ENCODE data around the gene TBX15.
"Not testable (repeated sequence)": the region's sequence is repeated elsewhere in the genome, so short reads cannot be mapped to it uniquely, and the experiment has no call there.

TBX15 gene

DNA sequence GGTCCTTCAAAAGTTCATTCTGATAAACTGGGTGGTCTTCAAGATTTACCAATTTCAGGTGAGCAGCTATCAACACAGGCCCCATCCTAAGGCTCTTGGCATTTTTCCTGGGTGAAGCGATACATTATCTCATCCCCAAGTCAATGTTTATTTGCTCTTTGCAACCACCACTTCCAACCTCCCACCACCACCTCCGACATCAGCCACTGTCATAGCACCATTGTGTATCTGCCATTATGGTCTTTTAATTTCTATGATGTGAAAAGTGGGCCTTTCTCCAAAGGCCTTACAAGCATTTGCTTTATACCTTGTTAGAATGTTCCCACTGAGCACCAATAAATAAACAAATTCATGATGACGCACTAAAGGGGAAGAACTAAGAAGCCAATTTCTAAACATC is 47.2 kb downstream of the TBX15 start:
- Histone ChIP-seq H3K27ac (no peak overlapping the region), H3K4me3 (no peak overlapping the region)

DNA sequence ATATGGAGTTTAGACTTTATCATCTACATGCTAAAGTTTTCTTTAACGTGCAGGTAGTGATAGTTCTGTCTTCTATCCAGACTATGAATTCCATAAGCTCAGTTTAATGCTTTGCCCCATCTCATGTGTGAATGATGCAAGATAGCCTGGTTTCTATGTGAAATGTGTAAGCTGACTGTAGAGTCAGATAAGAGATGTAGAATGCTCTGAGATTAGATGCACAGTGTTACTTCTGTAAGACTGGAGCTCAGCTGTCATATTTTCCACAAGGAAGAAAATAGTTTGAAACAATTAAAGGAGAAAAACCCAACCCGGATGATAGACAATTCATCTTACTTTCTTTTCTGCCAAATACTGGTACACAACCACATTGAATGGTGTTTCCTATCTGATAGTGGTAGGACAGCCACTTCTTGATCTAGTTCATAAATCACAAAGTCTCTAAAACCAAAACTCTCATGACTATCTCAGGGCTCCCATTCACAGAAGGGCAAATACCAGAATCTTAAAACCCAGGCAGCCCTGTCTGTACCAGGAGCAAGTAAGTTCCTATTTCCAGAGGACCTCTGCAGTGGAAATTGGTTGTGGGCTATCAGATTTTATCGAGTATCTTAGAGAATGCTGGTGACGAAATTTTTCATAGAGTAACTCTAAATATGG is 50.6 kb downstream of the TBX15 start:
- no peak overlapping the region for H3K27ac ChIP-seq
- no peak overlapping the region for H3K4me3 ChIP-seq

DNA sequence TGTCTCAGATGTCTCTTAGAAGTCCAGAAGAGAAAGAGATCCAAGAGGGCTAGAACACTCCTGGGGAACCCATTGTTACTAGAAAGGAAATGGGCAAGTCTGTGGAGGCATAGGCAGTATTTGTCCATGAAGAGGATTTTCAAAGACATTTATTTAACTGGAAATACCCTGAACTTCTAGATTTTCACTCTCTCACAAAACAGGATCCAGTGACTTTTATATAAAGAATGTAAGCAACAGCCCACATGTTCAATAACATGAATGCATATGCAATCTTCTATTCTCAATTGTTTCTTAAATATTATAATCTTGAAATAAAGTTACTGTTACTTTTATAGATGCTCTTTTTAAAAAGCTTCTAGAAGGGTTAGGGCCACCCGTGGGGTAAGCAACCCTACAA is 53.4 kb downstream of the TBX15 start:
- Histone ChIP-seq H3K4me3 (no peak overlapping the region), H3K27ac (no peak overlapping the region)

DNA sequence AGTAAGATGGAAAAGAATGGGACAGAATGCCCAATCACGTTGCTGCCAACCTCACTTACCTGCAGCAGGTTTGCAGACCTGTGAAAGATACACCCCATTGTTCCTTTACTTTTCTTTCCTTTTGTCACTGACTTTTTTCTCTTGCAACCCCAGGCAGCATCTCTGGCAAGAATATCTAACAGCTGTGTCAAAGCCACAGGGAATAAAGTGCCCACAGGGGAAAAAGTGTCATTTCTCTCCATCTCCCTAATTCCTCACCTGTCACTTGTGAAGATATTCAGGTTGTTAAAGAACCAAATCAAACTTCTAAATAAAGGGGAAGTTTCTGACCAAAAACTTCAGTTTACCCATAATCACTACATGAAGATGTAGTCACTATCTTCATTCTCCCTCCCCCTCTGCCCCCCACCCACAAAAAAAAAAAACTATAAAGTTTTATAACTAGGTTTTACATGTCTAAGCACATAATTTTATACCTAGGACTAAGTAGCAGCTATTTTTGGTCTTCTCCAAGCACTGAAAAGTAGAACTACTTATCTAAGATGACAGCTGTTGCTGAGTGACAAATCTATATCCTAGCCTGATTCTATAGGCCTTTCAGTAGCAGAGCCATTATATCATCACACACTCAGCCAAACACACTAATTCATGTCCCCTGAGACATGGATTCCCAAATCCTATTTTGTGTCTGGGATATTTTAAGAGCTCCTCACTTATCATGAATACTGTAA is 54.9 kb downstream of the TBX15 start:
- no peak overlapping the region for H3K4me3 ChIP-seq
- H3K27ac ChIP-seq: no peak overlapping the region

DNA sequence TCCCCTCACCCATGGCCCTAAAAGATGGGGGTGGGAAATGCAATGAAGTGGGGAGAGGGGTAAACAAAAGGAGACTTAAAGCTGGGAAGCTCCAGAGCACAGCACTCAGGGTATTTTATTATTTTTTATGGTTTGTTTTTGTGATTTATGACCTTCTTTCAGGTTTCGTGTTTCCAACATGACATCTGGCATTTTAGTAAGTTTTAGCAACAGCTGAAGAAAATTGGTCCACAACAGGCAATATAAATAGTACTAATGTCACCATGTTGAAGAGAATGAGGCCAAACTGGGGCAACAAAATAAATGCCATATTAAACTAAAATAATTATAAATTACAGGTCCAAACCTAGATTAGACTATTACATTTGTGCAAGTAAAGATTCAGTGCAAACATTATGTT is 56.3 kb downstream of the TBX15 start:
- no peak overlapping the region for H3K27ac ChIP-seq
- no peak overlapping the region for H3K4me3 ChIP-seq

DNA sequence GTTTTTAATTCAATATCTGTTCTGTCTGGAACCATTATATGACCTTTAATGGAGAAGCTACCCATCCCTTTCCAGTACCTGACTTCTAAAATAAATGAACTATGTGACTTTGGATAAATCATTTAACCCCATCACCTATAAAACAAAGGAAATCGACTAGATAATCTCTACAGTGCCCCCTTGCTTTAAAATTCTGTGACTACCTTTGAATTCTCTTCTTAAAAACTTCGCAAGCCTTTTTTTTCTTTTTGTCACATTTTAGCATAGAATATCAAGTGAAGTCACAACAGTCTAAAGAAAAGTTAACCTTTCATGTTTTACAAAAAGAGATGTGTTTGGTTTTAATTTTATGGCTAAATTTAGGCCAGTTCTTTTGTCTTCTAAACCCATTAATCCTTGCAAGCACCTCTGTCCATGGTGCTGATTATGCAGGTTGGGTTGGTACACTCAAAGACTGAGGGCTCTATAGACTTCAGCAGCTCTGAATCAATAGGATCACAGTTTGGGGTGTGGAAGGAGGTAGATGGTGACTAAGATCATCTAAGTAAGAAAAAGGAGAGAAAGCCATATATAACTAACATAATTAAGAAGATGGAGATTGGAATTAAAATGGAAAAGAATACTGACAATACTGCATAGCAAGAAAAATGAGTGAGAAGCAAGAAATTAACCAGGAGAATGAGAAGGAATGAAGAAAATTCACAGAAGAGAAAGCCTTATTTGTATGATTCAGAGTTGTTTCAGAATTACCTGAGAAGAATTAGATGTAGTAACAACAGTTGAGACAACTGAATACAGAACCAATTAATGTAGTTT is 59.2 kb downstream of the TBX15 start:
- Histone ChIP-seq H3K27ac (no peak overlapping the region), H3K4me3 (no peak overlapping the region)

DNA sequence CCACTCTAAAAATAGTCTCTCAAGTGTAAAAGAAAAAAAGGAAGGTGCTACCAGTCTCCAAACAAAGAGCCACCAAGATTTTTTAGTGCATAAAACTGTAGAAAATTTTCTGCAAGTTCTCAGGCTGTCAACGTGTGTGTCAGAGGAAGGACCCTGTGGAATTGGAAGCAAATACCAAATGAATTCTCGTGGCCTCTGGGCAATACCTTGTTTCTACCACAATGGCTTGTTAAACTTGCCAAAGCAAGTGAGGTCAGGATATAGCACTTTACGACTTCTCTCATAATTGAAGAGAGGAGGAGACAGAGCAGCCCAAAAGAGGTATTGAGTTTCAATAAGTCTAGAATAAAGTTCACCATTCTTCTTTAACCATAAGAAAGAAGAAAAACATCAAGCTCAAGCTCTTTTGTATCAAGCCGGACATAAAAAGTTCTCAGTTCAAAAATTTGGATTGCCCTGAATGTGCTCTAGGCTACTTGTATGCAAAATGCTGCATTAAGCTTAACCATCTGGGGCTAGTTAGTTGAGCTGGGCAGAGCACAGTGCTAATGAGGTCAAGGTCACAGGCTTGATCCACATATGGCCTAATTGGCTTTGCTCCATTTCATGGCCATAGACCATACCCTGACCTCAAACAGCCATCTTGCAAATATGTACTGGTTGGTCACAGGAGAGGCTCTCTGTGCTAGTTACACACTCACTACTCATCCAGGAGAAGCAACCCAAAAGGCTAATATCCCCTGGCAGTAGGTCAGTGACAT is 60.5 kb downstream of the TBX15 start:
- no peak overlapping the region for H3K27ac ChIP-seq

DNA sequence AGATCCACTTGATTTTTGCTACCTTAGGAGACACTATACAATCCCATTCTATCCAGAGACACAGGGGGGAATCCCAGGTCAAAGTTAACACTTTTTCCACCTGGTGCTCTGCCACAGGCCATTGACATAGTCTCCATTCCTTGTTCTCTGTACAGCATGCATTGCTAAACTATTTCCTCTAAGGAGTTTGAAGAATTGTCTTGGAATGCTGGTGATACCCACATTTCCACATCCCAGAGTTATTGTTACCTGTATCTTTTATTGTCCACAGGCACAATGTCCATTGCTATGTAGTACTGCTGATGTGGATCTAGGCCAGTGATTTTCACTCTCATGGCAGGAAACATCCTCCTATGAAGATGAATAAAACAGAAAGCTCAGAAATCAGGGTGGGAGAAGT is 61.9 kb downstream of the TBX15 start:
- H3K4me3 ChIP-seq: no peak overlapping the region
- no peak overlapping the region for H3K27ac ChIP-seq

More for the DNA sequence above, 60.5 kb downstream of the TBX15 start:
- H3K4me3 ChIP-seq: no peak overlapping the region

DNA sequence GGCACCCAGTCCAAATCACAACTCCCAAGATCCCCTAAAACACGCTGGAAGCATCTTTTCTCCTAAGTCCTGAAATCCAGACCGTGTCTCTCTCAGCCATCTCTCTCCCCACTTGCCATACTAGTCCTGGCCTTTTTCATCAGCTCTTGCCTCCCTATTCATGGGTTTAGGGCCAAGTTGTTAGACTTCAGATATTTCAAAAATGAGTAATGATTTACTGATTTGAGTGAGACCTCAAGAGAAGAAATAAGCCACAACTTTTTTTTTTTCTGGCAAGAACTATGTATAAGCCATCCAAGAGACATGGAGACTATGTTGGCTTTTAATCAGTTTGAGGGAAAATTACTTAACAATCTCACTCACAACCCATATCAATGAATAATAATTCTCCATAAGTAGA is 62.5 kb downstream of the TBX15 start:
- Histone ChIP-seq H3K27ac (no peak overlapping the region), H3K4me3 (no peak overlapping the region)

DNA sequence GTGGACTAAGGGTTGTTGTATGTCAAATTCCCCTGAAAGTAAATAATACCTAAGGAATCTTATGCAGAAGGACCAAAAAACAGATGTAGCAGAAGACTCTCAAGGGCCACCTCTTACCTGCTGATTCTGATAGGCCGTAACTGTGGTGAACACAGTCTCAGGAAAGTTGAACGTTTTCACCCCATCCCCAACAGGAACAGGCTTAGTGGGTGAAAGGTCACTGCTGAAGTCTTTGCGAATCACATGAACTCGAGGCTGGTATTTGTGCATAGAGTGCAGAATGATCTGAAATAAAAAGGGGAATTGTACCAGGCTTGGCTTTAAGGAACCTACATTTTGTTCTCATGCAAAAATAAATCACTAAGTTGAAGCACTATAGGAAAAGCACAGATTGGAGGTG is 64.8 kb downstream of the TBX15 start:
- H3K27ac ChIP-seq: no peak overlapping the region
- H3K4me3 ChIP-seq: no peak overlapping the region

DNA sequence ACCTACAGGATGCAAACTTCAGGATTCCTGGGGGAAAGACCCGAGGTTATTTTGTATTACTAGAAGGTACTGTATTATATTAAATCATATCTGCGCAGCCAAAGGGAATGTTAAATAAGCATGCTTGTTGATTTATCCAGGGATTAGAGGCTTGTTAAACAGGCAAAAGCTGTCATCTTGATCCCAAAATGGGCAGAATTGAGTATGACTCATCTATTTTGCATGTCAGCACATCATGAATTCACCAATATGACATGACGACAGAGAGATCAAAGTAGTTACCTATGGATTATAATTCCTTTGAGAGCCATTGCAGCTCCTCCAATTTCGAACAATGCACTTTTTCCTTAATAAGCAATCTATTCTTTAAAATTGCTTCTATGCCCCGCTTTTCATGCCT is 66.1 kb downstream of the TBX15 start:
- H3K4me3 ChIP-seq: no peak overlapping the region
- no peak overlapping the region for H3K27ac ChIP-seq

DNA sequence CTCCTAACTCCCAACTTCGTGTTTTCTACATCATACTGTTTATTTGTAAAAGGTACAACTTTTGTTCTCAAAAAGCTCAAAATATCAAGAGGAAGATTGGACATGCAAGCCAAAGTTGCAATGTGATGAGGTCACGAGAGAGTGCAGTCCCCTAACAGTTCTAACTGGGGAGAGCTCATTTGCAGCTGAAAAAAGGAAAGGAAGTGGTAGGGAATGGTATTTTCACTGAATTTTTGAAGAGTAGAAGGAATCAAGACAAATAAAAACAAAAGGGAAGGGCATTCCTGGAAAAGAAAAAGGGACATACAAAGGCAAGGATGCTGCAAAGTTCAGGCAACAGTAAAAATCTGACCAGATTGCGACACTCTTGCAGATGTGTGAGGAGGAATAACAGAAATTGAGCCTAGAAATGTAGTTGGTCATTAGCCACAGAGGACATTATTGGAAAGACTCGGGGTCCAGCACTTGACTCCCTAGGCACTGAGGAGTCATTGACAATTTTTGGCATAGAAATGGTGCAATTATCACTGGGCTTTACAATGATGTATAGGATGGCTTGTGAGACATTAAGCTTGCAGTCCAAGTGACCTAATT is 67.9 kb downstream of the TBX15 start:
- H3K27ac ChIP-seq: no peak overlapping the region
- no peak overlapping the region for H3K4me3 ChIP-seq

DNA sequence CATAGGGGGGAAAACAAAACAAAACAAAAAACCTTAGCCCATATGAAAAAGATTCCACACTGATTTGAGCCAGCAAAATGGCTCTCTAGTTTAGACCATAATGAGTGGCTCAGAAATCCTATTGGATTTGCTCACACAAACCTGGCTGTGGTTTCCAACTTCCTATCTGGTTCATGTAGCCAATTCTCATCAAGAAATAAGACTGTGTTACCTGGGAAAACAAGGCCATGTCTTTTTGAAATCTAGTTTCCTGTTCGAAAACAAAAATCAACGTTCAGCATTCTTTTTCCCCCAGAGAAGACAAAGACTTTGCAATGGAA is 69.2 kb downstream of the TBX15 start:
- no peak overlapping the region for H3K27ac ChIP-seq
- no peak overlapping the region for H3K4me3 ChIP-seq

DNA sequence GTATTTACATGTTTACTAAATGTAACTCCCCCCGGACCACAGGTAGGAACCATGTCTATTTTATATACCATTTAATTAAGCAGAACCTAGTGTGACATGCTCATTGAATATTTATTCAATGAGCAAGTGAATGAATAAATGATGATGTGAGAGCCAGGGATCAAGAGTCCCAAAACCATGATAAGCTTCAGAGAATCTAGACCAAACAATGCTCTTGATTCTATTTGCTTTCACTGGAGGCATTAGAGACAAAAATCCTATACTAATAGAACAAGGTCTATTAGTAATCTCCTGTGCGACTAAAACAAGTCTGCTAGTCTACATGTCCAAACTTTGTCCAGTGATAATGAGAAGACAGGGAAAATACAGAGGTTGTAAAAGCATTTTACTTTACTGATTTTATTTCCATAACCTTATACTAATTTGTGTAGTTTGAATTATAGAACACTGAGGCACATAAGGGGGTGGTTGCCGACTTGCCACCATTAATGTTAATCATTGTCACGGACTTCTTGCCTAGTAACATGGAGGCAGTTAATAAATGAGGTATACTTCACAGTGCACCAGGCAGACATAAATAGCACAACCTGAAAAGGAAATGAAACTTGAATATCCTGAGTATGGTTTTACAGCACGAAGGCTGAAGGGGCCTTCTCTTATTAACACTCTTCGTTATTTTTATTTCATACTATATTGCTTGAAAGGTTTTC is 69.8 kb downstream of the TBX15 start:
- Histone ChIP-seq H3K4me3 (no peak overlapping the region), H3K27ac (no peak overlapping the region)

DNA sequence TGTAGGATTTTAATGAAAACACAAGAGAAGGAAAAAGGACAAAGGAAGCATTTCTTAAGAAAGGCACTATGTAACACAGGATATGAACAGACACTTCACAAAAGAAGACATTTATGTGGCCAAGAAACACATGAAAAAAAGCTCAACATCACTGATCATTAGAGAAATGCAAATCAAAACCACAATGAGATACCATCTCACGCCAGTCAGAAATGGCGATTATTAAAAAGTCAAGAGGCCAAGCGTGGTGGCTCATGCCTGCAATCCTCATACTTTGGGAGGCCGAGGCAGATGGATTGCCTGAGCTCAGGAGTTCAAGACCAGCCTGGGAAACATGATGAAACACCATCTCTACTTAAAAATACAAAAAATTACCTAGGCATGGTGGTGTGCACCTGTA is 71.8 kb downstream of the TBX15 start:
- H3K27ac ChIP-seq, H3K4me3 ChIP-seq: not testable (repeated sequence)

DNA sequence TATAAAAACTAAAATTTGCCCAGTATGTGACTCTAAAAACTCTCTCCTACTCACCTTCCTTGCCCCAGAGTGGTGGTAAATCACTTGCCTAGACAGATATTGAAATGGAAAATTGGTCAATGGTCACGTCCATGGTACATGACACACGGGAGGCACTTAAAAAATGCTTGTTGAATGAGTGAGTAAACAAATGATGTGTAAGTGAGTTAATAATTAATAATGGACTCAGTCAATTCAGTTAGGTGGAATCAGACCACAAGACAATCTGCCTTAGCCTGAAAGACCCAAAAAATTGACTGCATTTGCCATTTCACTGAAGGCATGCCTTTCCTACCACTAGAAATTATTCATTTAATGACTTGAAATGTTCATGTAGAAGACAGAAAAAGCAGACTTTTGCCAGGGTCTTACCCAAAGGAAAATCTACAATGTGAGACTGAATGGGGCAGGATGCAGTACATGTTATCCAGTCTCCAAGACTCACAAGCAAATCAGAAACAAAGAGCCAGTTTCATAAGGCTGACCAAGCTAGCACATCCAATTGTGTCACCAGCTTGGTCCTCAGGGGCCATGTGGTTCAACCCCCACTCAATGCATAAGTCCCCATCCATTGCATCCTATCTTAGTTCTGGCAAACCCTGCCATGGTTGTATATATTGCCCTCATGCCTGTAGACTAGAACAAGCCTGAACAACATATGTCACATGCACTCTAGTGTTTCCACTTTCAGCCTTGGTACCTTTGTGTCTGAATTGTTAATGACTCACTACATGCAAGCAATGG is 73.6 kb downstream of the TBX15 start:
- no peak overlapping the region for H3K27ac ChIP-seq
- H3K4me3 ChIP-seq: no peak overlapping the region

DNA sequence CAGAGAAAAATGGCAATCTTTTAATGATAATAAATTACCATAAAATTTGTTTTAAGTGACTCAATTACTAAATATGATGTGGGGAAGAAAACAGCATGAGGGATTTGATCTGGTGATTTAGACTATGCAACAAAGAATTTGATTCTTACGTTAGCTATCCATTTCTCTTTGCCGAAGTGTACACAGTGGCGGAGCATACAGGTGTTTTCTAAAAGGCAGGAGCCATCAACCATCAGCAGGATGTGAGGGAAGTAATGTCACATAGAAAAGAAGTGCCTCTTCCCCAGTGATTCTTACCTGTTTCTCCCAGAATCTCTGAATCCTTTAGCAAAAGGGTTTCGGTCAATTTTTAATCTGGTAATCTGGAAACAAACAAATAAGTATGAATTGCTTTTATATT is 74.3 kb downstream of the TBX15 start:
- Histone ChIP-seq H3K27ac (no peak overlapping the region), H3K4me3 (no peak overlapping the region)

DNA sequence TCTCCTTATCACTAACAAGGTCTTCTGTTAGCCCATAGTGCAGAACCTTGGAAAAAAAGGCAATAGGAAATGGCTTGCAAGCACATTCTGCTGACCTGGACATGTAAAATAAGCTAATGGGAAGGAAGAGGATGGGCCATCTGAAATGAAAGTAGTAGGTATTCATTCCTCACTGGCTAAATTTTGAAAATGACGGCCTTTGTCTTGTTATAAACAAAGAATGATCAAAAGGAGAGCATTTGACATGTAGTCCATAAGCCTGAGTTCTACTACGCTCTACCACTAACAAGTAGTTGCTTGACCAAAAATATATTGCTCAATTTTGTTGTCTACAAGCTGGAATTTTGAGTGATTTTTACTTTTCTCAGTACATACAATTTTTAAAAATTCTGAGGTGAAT is 75.6 kb downstream of the TBX15 start:
- H3K27ac ChIP-seq: no peak overlapping the region

DNA sequence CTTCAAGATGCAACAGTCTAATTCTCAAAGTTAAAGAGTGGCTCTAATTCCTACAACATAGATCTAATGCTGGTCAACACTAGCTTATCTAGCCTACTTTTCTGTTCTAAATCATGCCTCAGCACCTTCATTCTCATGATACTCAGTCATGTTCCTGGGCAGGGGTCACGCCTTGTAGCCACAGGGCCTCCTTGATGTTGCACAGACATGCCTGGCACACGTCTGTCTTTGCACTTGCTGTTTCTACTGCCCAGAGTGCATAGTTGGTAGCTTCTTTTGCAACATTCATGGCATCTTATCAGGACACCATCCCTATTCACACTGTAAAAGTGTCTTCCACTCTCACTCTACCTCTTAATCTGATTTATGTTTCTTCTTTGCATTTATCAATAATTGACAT is 76.6 kb downstream of the TBX15 start:
- no peak overlapping the region for H3K4me3 ChIP-seq
- no peak overlapping the region for H3K27ac ChIP-seq

More for the DNA sequence above, 75.6 kb downstream of the TBX15 start:
- no peak overlapping the region for H3K4me3 ChIP-seq

Data from skin epidermis (tissue), 12 donors.